A549 (cell line): ENCODE data around the gene PATJ. TPM values are rescaled to one million over a fixed set of nuclear protein-coding genes. Genes with fewer than 3 reads are reported as not detected.
"Not testable (repeated sequence)": the region's sequence is repeated elsewhere in the genome, so short reads cannot be mapped to it uniquely, and the experiment has no call there.

Source experiments
- ATAC-seq, 2 experiments: fragments of 200-7000 bp in 1 of 2; fragments of >200 bp in 1 of 2; cut with Nextera tagmentation in 1 of 2; cut with Tn5 transposase in 1 of 2; 3 replicates each; pipeline versions ENCODE4 v1.8.0 to v1.9.1; 2018 to 2020; ENCODE audit warnings: mild to moderate bottlenecking in 1 of 2, moderate library complexity in 1 of 2
- CTCF ChIA-PET: fragments of 300-600 bp; sonication (Branson Sonifier 250); formaldehyde crosslinking; extraction: SDS; loops from one replicate; lab custom pipeline; 2021; ENCODE audit warnings: antibody characterized with exemption, inconsistent platforms; lab: Yijun Ruan, JAX
- POLR2A ChIA-PET: fragments of 350-600 bp; formaldehyde crosslinking; extraction: SDS; loops from one replicate; lab custom pipeline; 2021; ENCODE audit warnings: antibody characterized with exemption, inconsistent platforms; lab: Yijun Ruan, JAX
- DNase-seq, 2 experiments: peaks; one replicate each; pipeline versions ENCODE4 v3.0.0 to v3.0.0-alpha.2; 2011 to 2016; ENCODE audit warnings: low read depth in 1 of 2, low spot score in 1 of 2
- FAIRE-seq: peaks from 2 replicates; lab custom pipeline; 2011; peaks lifted over from hg19 to GRCh38; lab: Jason Lieb, UNC
- H3K27ac ChIP-seq, 2 experiments: fragments of >200 bp; sonication (Bioruptor Twin); formaldehyde crosslinking; 3 replicates each; pipeline ENCODE4 v1.5.1; 2016 to 2017
- H3K4me1 ChIP-seq: fragments of >200 bp; sonication (Bioruptor Twin); formaldehyde crosslinking; 3 replicates; pipeline ENCODE4 v1.6.1; 2016
- H3K4me2 ChIP-seq: fragments of >200 bp; sonication (Bioruptor Twin); formaldehyde crosslinking; 3 replicates; pipeline ENCODE4 v1.6.1; 2016
- H3K4me3 ChIP-seq: fragments of >200 bp; sonication (Bioruptor Twin); formaldehyde crosslinking; 3 replicates; pipeline ENCODE4 v1.5.1; 2016
- H3K9me3 ChIP-seq: fragments of >200 bp; sonication (Bioruptor Twin); formaldehyde crosslinking; 3 replicates; pipeline ENCODE4 v1.6.1; 2016
- CEBPB ChIP-seq, 2 experiments: fragments of >200 bp in 1 of 2; sonication (Bioruptor Twin) in 1 of 2; formaldehyde crosslinking in 1 of 2; IDR thresholded peaks; 2 replicates each; pipeline ENCODE4 v1.6.1; 2012 to 2016
- CHD2 ChIP-seq: fragments of 150-350 bp; IDR thresholded peaks from 2 replicates; pipeline ENCODE4 v1.6.1; 2014; ENCODE audit warnings: low read length; ENCODE audit not compliant: partially characterized antibody
- CHD4 ChIP-seq: fragments of 200-600 bp; sonication (generic); IDR thresholded peaks from 2 replicates; pipeline ENCODE4 v1.6.1; 2016; ENCODE audit warnings: antibody characterized with exemption, mild to moderate bottlenecking, borderline replicate concordance
- ELK1 ChIP-seq: fragments of 150-350 bp; IDR thresholded peaks from 2 replicates; pipeline ENCODE4 v1.6.1; 2014; ENCODE audit warnings: low read depth, mild to moderate bottlenecking, low read length
- FOSB ChIP-seq: fragments of 250-450 bp; sonication (Bioruptor Pico); IDR thresholded peaks from 2 replicates; pipeline ENCODE4 v1.5.0; 2020; ENCODE audit warnings: mild to moderate bottlenecking, moderate library complexity
- FOXS1 ChIP-seq: fragments of 250-450 bp; sonication (Bioruptor Pico); IDR thresholded peaks from 2 replicates; pipeline ENCODE4 v1.5.0; 2020; ENCODE audit warnings: mild to moderate bottlenecking, moderate library complexity
- HEYL ChIP-seq: fragments of 250-450 bp; sonication (Bioruptor Pico); IDR thresholded peaks from 2 replicates; pipeline ENCODE4 v1.8.0; 2021; ENCODE audit warnings: mild to moderate bottlenecking, moderate library complexity
- HOXA7 ChIP-seq: fragments of 250-450 bp; sonication (Bioruptor Pico); IDR thresholded peaks from 2 replicates; pipeline ENCODE4 v1.5.0; 2020; ENCODE audit warnings: mild to moderate bottlenecking, moderate library complexity
- JUNB ChIP-seq: fragments of >200 bp; sonication (Bioruptor Twin); formaldehyde crosslinking; IDR thresholded peaks from 2 replicates; pipeline ENCODE4 v1.6.1; 2016
- MAFK ChIP-seq: fragments of 450-650 bp; IDR thresholded peaks from 2 replicates; pipeline ENCODE4 v1.6.1; 2014; ENCODE audit not compliant: partially characterized antibody
- MYC ChIP-seq: IDR thresholded peaks from 2 replicates; pipeline ENCODE4 v1.6.1; 2012; ENCODE audit warnings: mild to moderate bottlenecking, inconsistent platforms, low read length, improper control_type of control experiment, borderline replicate concordance
- NR3C1 ChIP-seq: fragments of >200 bp; sonication (Bioruptor Twin); formaldehyde crosslinking; IDR thresholded peaks from 3 replicates; pipeline ENCODE4 v1.6.1; 2017
- SMC3 ChIP-seq: fragments of >200 bp; sonication (Bioruptor Twin); formaldehyde crosslinking; IDR thresholded peaks from 3 replicates; pipeline ENCODE4 v1.6.1; 2018; ENCODE audit warnings: inconsistent platforms
- SREBF2 ChIP-seq: fragments of 450-650 bp; IDR thresholded peaks from 2 replicates; pipeline ENCODE4 v1.6.1; 2014; ENCODE audit warnings: mild to moderate bottlenecking, moderate library complexity
- TP53 ChIP-seq: fragments of 250-450 bp; sonication (Bioruptor Pico); IDR thresholded peaks from 2 replicates; pipeline ENCODE4 v1.5.0; 2021; ENCODE audit warnings: mild to moderate bottlenecking, moderate library complexity
- WGBS: methylation state at CpG from one replicate; pipeline ENCODE4 v1.1.6; 2017; ENCODE audit errors: missing lambda C conversion rate; 5-methylcytosine and 5-hydroxymethylcytosine counted together
- polyA plus RNA-seq, 4 experiments: library from polyadenylated mRNA; depleted of rRNA in 3 of 4; stranded (reverse); fragments of >200 nt; fragmentation: RNase III in 1 of 4; extraction: RNeasy Plus Mini Kit Qiagen cat#74134 plus additional on column Dnase treatment in 1 of 4; gene quantifications; 2 replicates in 3 of 4; 3 replicates in 1 of 4; pipeline ENCODE4 v1.2.3, GENCODE V29; 2011 to 2017
- TF ChIP-seq, protein P1 (sequence below): fragments of 250-450 bp; sonication (Bioruptor Pico); IDR thresholded peaks from 2 replicates; pipeline ENCODE4 v1.5.0; 2021; ENCODE audit warnings: mild to moderate bottlenecking, moderate library complexity, borderline replicate concordance
- TF ChIP-seq, protein P2 (sequence below): IDR thresholded peaks from 2 replicates; pipeline ENCODE4 v1.6.1; 2012; ENCODE audit warnings: low read depth, borderline replicate concordance
- TF ChIP-seq, protein P3 (sequence below): fragments of 200-600 bp; sonication (generic); IDR thresholded peaks from 2 replicates; pipeline ENCODE4 v1.6.1; 2016; ENCODE audit warnings: antibody characterized with exemption, mild to moderate bottlenecking, moderate library complexity

The PATJ gene
- polyA plus RNA-seq, 2 of the 4 experiments (the other 2 are of a cell fraction) = 6.0 to 14.7 TPM

DNA sequence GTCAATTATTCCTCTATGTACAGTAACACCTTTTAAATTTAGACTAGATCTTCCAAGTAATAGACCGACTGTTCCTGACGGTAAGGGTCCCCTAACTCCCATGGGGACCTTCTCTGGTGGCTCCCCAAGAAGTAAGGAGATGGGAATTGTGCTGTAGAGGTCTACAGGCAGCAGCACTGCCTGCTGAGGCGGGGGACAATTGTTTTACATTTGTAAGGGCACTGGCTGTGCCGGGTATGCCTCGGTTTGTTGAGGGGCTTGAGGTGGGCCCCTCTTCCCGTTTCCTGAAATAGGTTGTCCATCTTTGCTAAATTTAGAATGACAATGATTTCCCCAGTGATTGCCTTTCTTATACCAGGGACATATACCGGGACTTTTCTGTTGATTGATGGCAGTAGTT, 439.3 kb downstream of the PATJ start:
- H3K9me3 ChIP-seq = no peaks in the 10 kb centered on the region
- no peak overlapping the region for H3K27ac ChIP-seq
- FAIRE-seq (no peak), ATAC-seq (no peak), DNase-seq (no peak)
- ChIA-PET CTCF (interaction anchor here (1.2 kb wide), 1 partner anchor 228 kb away, joined by 3 read pairs; no protein-coding TSS in a partner anchor), POLR2A (no interaction called here)
- 44% methylated on average over 7 of the region's 7 CpGs for WGBS
- no peak for TF ChIP-seq CEBPB (IDR thresholded peaks at IDR 0.05)
- TF ChIP-seq TP53 (CRISPR knock-in tag) = no peak
- no peak for TF ChIP-seq HEYL (CRISPR knock-in tag)
- TF ChIP-seq, protein P1, sequence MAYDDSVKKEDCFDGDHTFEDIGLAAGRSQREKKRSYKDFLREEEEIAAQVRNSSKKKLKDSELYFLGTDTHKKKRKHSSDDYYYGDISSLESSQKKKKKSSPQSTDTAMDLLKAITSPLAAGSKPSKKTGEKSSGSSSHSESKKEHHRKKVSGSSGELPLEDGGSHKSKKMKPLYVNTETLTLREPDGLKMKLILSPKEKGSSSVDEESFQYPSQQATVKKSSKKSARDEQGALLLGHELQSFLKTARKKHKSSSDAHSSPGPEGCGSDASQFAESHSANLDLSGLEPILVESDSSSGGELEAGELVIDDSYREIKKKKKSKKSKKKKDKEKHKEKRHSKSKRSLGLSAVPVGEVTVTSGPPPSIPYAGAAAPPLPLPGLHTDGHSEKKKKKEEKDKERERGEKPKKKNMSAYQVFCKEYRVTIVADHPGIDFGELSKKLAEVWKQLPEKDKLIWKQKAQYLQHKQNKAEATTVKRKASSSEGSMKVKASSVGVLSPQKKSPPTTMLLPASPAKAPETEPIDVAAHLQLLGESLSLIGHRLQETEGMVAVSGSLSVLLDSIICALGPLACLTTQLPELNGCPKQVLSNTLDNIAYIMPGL (CRISPR knock-in tag) = no peak
- no peak for TF ChIP-seq SMC3
- no peak for TF ChIP-seq ELK1
- TF ChIP-seq MAFK = no peak
- TF ChIP-seq, protein P2, sequence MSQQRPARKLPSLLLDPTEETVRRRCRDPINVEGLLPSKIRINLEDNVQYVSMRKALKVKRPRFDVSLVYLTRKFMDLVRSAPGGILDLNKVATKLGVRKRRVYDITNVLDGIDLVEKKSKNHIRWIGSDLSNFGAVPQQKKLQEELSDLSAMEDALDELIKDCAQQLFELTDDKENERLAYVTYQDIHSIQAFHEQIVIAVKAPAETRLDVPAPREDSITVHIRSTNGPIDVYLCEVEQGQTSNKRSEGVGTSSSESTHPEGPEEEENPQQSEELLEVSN = no peak
- H3K4me1 ChIP-seq = no peaks in the 10 kb centered on the region
- no peak overlapping the region for H3K4me3 ChIP-seq
- H3K4me2 ChIP-seq = no peak overlapping the region

DNA sequence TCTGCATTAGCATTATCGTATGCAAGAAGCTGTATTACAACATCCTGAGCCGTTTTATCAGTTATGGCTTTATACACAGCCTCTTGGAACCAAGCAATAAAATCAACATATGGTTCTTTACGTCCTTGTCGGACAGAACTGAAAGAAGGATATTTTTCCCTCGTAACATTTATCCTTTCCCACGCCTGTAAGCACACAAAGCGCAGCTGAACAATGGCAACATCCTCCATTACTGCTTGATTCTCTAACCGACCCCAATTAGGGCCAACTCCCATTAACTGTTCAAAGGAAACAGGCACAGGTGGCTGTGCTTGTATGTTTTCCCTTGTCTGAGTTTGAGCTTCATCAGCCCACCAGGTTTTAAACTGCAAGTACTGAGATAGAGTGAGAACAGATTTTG, 439.9 kb downstream of the PATJ start:
- H3K4me3 ChIP-seq, POLR2A ChIA-PET, H3K9me3 ChIP-seq, ATAC-seq, H3K4me2 ChIP-seq, H3K4me1 ChIP-seq, H3K27ac ChIP-seq, DNase-seq, FAIRE-seq: not testable (repeated sequence)
- CTCF ChIA-PET = interaction anchor here (1.5 kb wide), 1 partner anchor 225 kb away, joined by 5 read pairs; no protein-coding TSS in a partner anchor
- 70% methylated on average over 8 of the region's 8 CpGs for WGBS

- DNase-seq, POLR2A ChIA-PET, H3K27ac ChIP-seq, H3K4me3 ChIP-seq, ATAC-seq, H3K4me2 ChIP-seq, H3K9me3 ChIP-seq, H3K4me1 ChIP-seq, FAIRE-seq: not testable (repeated sequence)
- CTCF ChIA-PET = interaction anchor here (0.6 to 1.7 kb wide), 4 partner anchors 8 to 224 kb away, joined by 3 to 11 read pairs (median 4); no protein-coding TSS in a partner anchor
- 56% methylated on average over 11 of the region's 11 CpGs for WGBS
These were observed 441.1 kb downstream of the PATJ start for GRCh38 chr1:62183164-62184020.

GRCh38 chr1:62184336-62184735, 442.1 kb downstream of the PATJ start:
- FAIRE-seq (no peak), ATAC-seq (no peak), DNase-seq (no peak)
- 71% methylated on average over 6 of the region's 7 CpGs for WGBS
- H3K9me3 ChIP-seq = no peaks in the 10 kb centered on the region
- POLR2A ChIA-PET = no interaction called here
- no peak overlapping the region for H3K4me3 ChIP-seq
- CTCF ChIA-PET = interaction anchor here (0.9 to 1.7 kb wide), 2 partner anchors 9 to 223 kb away, joined by 4 to 11 read pairs; no protein-coding TSS in a partner anchor
- no peak overlapping the region for H3K4me2 ChIP-seq
- no peak overlapping the region for H3K27ac ChIP-seq
- no peaks in the 10 kb centered on the region for H3K4me1 ChIP-seq
- TF ChIP-seq CHD4 (no peak), CHD2 (no peak), HOXA7 (CRISPR knock-in tag) (no peak), CEBPB (IDR thresholded peaks at IDR 0.05) (no peak), JUNB (no peak), SMC3 (no peak), FOXS1 (CRISPR knock-in tag) (no peak), SREBF2 (no peak), MYC (no peak), FOSB (CRISPR knock-in tag) (no peak), NR3C1 (no peak)
- TF ChIP-seq, protein P1 (CRISPR knock-in tag) = no peak
- TF ChIP-seq, protein P3, sequence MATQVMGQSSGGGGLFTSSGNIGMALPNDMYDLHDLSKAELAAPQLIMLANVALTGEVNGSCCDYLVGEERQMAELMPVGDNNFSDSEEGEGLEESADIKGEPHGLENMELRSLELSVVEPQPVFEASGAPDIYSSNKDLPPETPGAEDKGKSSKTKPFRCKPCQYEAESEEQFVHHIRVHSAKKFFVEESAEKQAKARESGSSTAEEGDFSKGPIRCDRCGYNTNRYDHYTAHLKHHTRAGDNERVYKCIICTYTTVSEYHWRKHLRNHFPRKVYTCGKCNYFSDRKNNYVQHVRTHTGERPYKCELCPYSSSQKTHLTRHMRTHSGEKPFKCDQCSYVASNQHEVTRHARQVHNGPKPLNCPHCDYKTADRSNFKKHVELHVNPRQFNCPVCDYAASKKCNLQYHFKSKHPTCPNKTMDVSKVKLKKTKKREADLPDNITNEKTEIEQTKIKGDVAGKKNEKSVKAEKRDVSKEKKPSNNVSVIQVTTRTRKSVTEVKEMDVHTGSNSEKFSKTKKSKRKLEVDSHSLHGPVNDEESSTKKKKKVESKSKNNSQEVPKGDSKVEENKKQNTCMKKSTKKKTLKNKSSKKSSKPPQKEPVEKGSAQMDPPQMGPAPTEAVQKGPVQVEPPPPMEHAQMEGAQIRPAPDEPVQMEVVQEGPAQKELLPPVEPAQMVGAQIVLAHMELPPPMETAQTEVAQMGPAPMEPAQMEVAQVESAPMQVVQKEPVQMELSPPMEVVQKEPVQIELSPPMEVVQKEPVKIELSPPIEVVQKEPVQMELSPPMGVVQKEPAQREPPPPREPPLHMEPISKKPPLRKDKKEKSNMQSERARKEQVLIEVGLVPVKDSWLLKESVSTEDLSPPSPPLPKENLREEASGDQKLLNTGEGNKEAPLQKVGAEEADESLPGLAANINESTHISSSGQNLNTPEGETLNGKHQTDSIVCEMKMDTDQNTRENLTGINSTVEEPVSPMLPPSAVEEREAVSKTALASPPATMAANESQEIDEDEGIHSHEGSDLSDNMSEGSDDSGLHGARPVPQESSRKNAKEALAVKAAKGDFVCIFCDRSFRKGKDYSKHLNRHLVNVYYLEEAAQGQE = no peak
